Common myeloid progenitor, CD34-positive (primary cell): Measurements from ENCODE around the gene RIN3.

ENCODE experiments used
- CTCF ChIA-PET: fragments of 350-600 bp; sonication (Branson Sonifier 250); formaldehyde crosslinking; loops from one replicate; lab custom pipeline; 2021; ENCODE audit warnings: antibody characterized with exemption; lab: Charles Lee
- POLR2A ChIA-PET: fragments of 350-600 bp; sonication (Branson Sonifier 250); formaldehyde crosslinking; loops from one replicate; lab custom pipeline; 2021; ENCODE audit warnings: antibody characterized with exemption; lab: Charles Lee
- DNase-seq, 3 donors: peaks; one replicate each; pipeline versions ENCODE4 v3.0.0 to v3.0.0-alpha.2; 2013
- H3K27ac ChIP-seq, 2 experiments: 1 replicate in 1 of 2; 2 replicates in 1 of 2; pipeline ENCODE4 v1.7.0; 2013; ENCODE audit warnings: inconsistent platforms in 2 of 2, low read length in 2 of 2, mild to moderate bottlenecking in 2 of 2, low read depth in 1 of 2, moderate library complexity in 1 of 2; ENCODE audit not compliant: severe bottlenecking in 2 of 2, insufficient read depth in 1 of 2, poor library complexity in 1 of 2
- H3K27me3 ChIP-seq, 5 experiments: replicated peaks in 2 of 5; 1 replicate in 3 of 5; 2 replicates in 2 of 5; pipeline versions ENCODE4 v1.6.1 to v1.7.0; 2013; ENCODE audit warnings: low read length in 4 of 5, mild to moderate bottlenecking in 2 of 5, moderate library complexity in 2 of 5, inconsistent platforms in 1 of 5; ENCODE audit not compliant: insufficient read depth in 5 of 5, control insufficient read depth in 4 of 5
- H3K36me3 ChIP-seq, 4 experiments: 1 replicate in 2 of 4; 2 replicates in 2 of 4; pipeline versions ENCODE4 v1.6.1 to v1.7.0; 2013; ENCODE audit warnings: low read length in 3 of 4, control low read depth in 1 of 4, mild to moderate bottlenecking in 1 of 4; ENCODE audit not compliant: control insufficient read depth in 4 of 4, insufficient read depth in 4 of 4
- H3K4me1 ChIP-seq, 4 experiments: 1 replicate in 3 of 4; 2 replicates in 1 of 4; pipeline versions ENCODE4 v1.6.1 to v1.7.1; 2013; ENCODE audit warnings: low read length in 3 of 4, mild to moderate bottlenecking in 3 of 4, control low read depth in 1 of 4, inconsistent platforms in 1 of 4, moderate library complexity in 1 of 4; ENCODE audit not compliant: control insufficient read depth in 4 of 4, insufficient read depth in 4 of 4; ENCODE audit errors: control extremely low read depth in 1 of 4
- H3K4me3 ChIP-seq, 7 experiments: 1 replicate in 4 of 7; 2 replicates in 3 of 7; pipeline versions ENCODE4 v1.5.1 to v1.7.0; 2013; ENCODE audit warnings: mild to moderate bottlenecking in 7 of 7, low read length in 6 of 7, moderate library complexity in 6 of 7, inconsistent platforms in 2 of 7, low read depth in 2 of 7, control low read depth in 1 of 7; ENCODE audit not compliant: insufficient read depth in 4 of 7, control insufficient read depth in 1 of 7; ENCODE audit errors: extremely low read depth in 1 of 7
- H3K9me3 ChIP-seq, 5 experiments: 1 replicate in 4 of 5; 2 replicates in 1 of 5; pipeline versions ENCODE4 v1.6.1 to v1.7.1; 2013; ENCODE audit warnings: low read length in 4 of 5, mild to moderate bottlenecking in 2 of 5, inconsistent platforms in 1 of 5, low read depth in 1 of 5, moderate library complexity in 1 of 5; ENCODE audit not compliant: control insufficient read depth in 4 of 5, insufficient read depth in 2 of 5; ENCODE audit errors: control extremely low read depth in 1 of 5
- WGBS: methylation state at CpG from one replicate; pipeline ENCODE4 v1.1.5; 2013; ENCODE audit not compliant: insufficient coverage; 5-methylcytosine and 5-hydroxymethylcytosine counted together

The RIN3 gene

GRCh38 chr14:92515546-92516343 is 2.2 kb downstream of the RIN3 start:
- CTCF ChIA-PET, result interaction anchor here (0.5 to 1.3 kb wide), 3 partner anchors 25 to 167 kb away, joined by 3 to 4 read pairs (median 3); no protein-coding TSS in a partner anchor
- POLR2A ChIA-PET, result interaction anchor here (0.8 kb wide), 1 partner anchor 24 kb away, joined by 4 read pairs; no protein-coding TSS in a partner anchor
- peak in 2 of 3 donors; percentile 51 to 62 for DNase-seq
- H3K36me3 ChIP-seq, result peaks cover 0 to 2% (median 0%) of the 10 kb centered on the region in 4 experiments
- H3K4me3 ChIP-seq, result peak overlapping the region in 2 of 7 experiments; percentile 0 to 88
- peaks cover 6 to 71% (median 59%) of the 10 kb centered on the region in 4 experiments for H3K4me1 ChIP-seq
- WGBS, result 93% methylated on average over 3 of the region's 5 CpGs
- peaks cover 0 to 5% (median 0%) of the 10 kb centered on the region in 5 experiments for H3K27me3 ChIP-seq
- H3K9me3 ChIP-seq, result no peaks in the 10 kb centered on the region
- H3K27ac ChIP-seq, result no peak overlapping the region

GRCh38 chr14:92516344-92516965 is 2.9 kb downstream of the RIN3 start:
- Histone ChIP-seq H3K4me1 (peaks cover 6 to 71% (median 59%) of the 10 kb centered on the region in 4 experiments), H3K36me3 (peaks cover 0 to 3% (median 0%) of the 10 kb centered on the region in 4 experiments)

GRCh38 chr14:92516966-92517506 is 3.5 kb downstream of the RIN3 start:
- peaks cover 0 to 5% (median 0%) of the 10 kb centered on the region in 5 experiments for H3K27me3 ChIP-seq
- no peaks in the 10 kb centered on the region for H3K9me3 ChIP-seq
- WGBS, result 53% methylated on average over 4 of the region's 5 CpGs
- ChIA-PET POLR2A (no interaction called here), CTCF (interaction anchor here (1.1 to 1.6 kb wide), 4 partner anchors 12 to 70 kb away, joined by 3 read pairs; no protein-coding TSS in a partner anchor)
- peaks cover 0 to 3% (median 0%) of the 10 kb centered on the region in 4 experiments for H3K36me3 ChIP-seq
- H3K27ac ChIP-seq, result no peak overlapping the region
- peaks cover 6 to 71% (median 59%) of the 10 kb centered on the region in 4 experiments for H3K4me1 ChIP-seq
- peak in 1 of 3 donors; percentile 30 for DNase-seq
- no peak overlapping the region for H3K4me3 ChIP-seq

More at GRCh38 chr14:92516344-92516965, 2.9 kb downstream of the RIN3 start:
- ChIA-PET CTCF (interaction anchor here (0.9 to 1.6 kb wide), 5 partner anchors 12 to 166 kb away, joined by 3 to 4 read pairs (median 3); no protein-coding TSS in a partner anchor), POLR2A (interaction anchor here (0.8 kb wide), 1 partner anchor 23 kb away, joined by 4 read pairs; no protein-coding TSS in a partner anchor)
- Histone ChIP-seq H3K4me3 (peak overlapping the region in 2 of 7 experiments; percentile 0 to 88), H3K9me3 (no peaks in the 10 kb centered on the region), H3K27ac (no peak overlapping the region), H3K27me3 (peaks cover 0 to 5% (median 0%) of the 10 kb centered on the region in 5 experiments)
- WGBS, result 86% methylated on average over 4 of the region's 4 CpGs
- DNase-seq, result no peak

GRCh38 chr14:92517761-92518160 is 4.2 kb downstream of the RIN3 start:
- POLR2A ChIA-PET, result no interaction called here
- peaks cover 6 to 70% (median 58%) of the 10 kb centered on the region in 4 experiments for H3K4me1 ChIP-seq
- 91% methylated on average over 2 of the region's 2 CpGs for WGBS

GRCh38 chr14:92519246-92520101 is 5.9 kb downstream of the RIN3 start:
- no peak overlapping the region for H3K27ac ChIP-seq
- H3K9me3 ChIP-seq, result no peaks in the 10 kb centered on the region
- H3K4me1 ChIP-seq, result peaks cover 6 to 76% (median 54%) of the 10 kb centered on the region in 4 experiments
- DNase-seq, result no peak
- CTCF ChIA-PET, result interaction anchor here (0.8 to 1.5 kb wide), 4 partner anchors 19 to 151 kb away, joined by 3 to 6 read pairs (median 4); no protein-coding TSS in a partner anchor
- H3K27me3 ChIP-seq, result peaks cover 0 to under 1% (median 0%) of the 10 kb centered on the region in 5 experiments
- H3K4me3 ChIP-seq, result no peak overlapping the region
- peaks cover 0 to 5% (median 0%) of the 10 kb centered on the region in 4 experiments for H3K36me3 ChIP-seq
- WGBS, result 96% methylated on average over 18 of the region's 20 CpGs
- POLR2A ChIA-PET, result no interaction called here

More at GRCh38 chr14:92517761-92518160, 4.2 kb downstream of the RIN3 start:
- Histone ChIP-seq H3K27ac (no peak overlapping the region), H3K4me3 (no peak overlapping the region), H3K9me3 (no peaks in the 10 kb centered on the region), H3K36me3 (peaks cover 0 to 5% (median 0%) of the 10 kb centered on the region in 4 experiments), H3K27me3 (peaks cover 0 to 5% (median 0%) of the 10 kb centered on the region in 5 experiments)
- CTCF ChIA-PET, result interaction anchor here (1.3 to 1.6 kb wide), 3 partner anchors 25 to 70 kb away, joined by 3 read pairs; no protein-coding TSS in a partner anchor
- no peak for DNase-seq
